HCT116 (cell line): ENCODE data around the gene KCNJ10.

Source experiments
- ATF3 ChIP-seq: IDR thresholded peaks from 2 replicates; pipeline ENCODE4 v1.6.1; 2012
- CTCF ChIP-seq, 3 experiments: fragments of 200-600 bp in 1 of 3; sonication (generic) in 1 of 3; IDR thresholded peaks in 2 of 3; conservative IDR thresholded peaks in 1 of 3; 2 replicates each; pipeline ENCODE4 v1.5.1; 2012 to 2017; ENCODE audit warnings: low read depth in 2 of 3, low read length in 2 of 3, antibody characterized with exemption in 1 of 3, borderline replicate concordance in 1 of 3, control low read depth in 1 of 3, mild to moderate bottlenecking in 1 of 3, mixed read lengths in 1 of 3, mixed run types in 1 of 3, moderate library complexity in 1 of 3; ENCODE audit not compliant: insufficient read depth in 1 of 3
- ELF1 ChIP-seq: IDR thresholded peaks from 2 replicates; pipeline ENCODE4 v1.6.1; 2012; ENCODE audit warnings: low read depth, borderline replicate concordance
- EZH2 ChIP-seq: fragments of 200-600 bp; sonication (generic); IDR thresholded peaks from 2 replicates; pipeline ENCODE4 v1.6.1; 2017; ENCODE audit warnings: antibody characterized with exemption, mixed run types
- EZH2phosphoT487 ChIP-seq: fragments of 200-600 bp; IDR thresholded peaks from 2 replicates; pipeline ENCODE4 v1.6.1; 2018; ENCODE audit warnings: antibody characterized with exemption, borderline replicate concordance
- MAX ChIP-seq: IDR thresholded peaks from 2 replicates; pipeline ENCODE4 v1.6.1; 2012
- POLR2A ChIP-seq: IDR thresholded peaks from 2 replicates; pipeline ENCODE4 v1.7.0; 2011; ENCODE audit warnings: borderline replicate concordance; ENCODE audit not compliant: insufficient read depth, insufficient read length; ENCODE audit errors: extremely low read depth
- REST ChIP-seq: IDR thresholded peaks from 2 replicates; pipeline ENCODE4 v1.6.1; 2012; ENCODE audit warnings: low read depth
- SRF ChIP-seq: IDR thresholded peaks from 2 replicates; pipeline ENCODE4 v1.6.1; 2012; ENCODE audit warnings: low read depth

- TF ChIP-seq EZH2phosphoT487 (no peak), CTCF (IDR thresholded peaks at IDR 0.05 in 2 of 3, conservative IDR thresholded peaks at IDR 0.05 in 1 of 3; ENCODE audit: borderline replicate concordance in 1 of 3, insufficient read depth in 1 of 3, low read depth in 2 of 3, low read length in 2 of 3) (peak; percentile 94 to 98 (median 95)), EZH2 (no peak), ATF3 (no peak), ELF1 (no peak), SRF (no peak), POLR2A (no peak), MAX (no peak), REST (no peak)
Observed at GRCh38 chr1:160006312-160006940, 63.5 kb downstream of the KCNJ10 start.
